ENCODE results near the gene FUOM.
"Not testable (repeated sequence)": the region's sequence is repeated elsewhere in the genome, so short reads cannot be mapped to it uniquely, and the experiment has no call there.

Gene FUOM

GRCh38 chr10:133324857-133325260 lies 33.0 kb downstream of the FUOM start:
- H3K4me1 Mint-ChIP-seq: peaks cover 33% of the 10 kb centered on the region
- no peak overlapping the region for H3K27ac Mint-ChIP-seq
- ATAC-seq: peak; percentile 15
- peak overlapping the region; percentile 88 to 90 for H3K4me3 Mint-ChIP-seq
- H3K27me3 Mint-ChIP-seq: peaks cover 60% of the 10 kb centered on the region
- H3K9me3 Mint-ChIP-seq: no peaks in the 10 kb centered on the region
- DNase-seq: no peak

- DNase-seq (peak; percentile 40 to 67), ATAC-seq (peak; percentile 84)
- Mint-ChIP-seq H3K9me3 (no peaks in the 10 kb centered on the region), H3K27me3 (peaks cover 60% of the 10 kb centered on the region), H3K4me3 (no peak overlapping the region), H3K27ac (no peak overlapping the region), H3K4me1 (peaks cover 30% of the 10 kb centered on the region)
Observed at GRCh38 chr10:133324198-133324792, 33.5 kb downstream of the FUOM start.

- Mint-ChIP-seq H3K27me3 (peaks cover 46% of the 10 kb centered on the region), H3K4me1 (peaks cover 36% of the 10 kb centered on the region)
- not testable (repeated sequence) for DNase-seq, H3K4me3 Mint-ChIP-seq, H3K9me3 Mint-ChIP-seq, ATAC-seq, H3K27ac Mint-ChIP-seq
Observed at GRCh38 chr10:133322064-133322709, 35.6 kb downstream of the FUOM start.

GRCh38 chr10:133320852-133321422 lies 36.9 kb downstream of the FUOM start:
- not testable (repeated sequence) for H3K9me3 Mint-ChIP-seq, DNase-seq, ATAC-seq, H3K27ac Mint-ChIP-seq, H3K4me3 Mint-ChIP-seq
- Mint-ChIP-seq H3K4me1 (peaks cover 33% of the 10 kb centered on the region), H3K27me3 (peaks cover 33% of the 10 kb centered on the region)

- Mint-ChIP-seq H3K4me3 (peak overlapping the region; percentile 74 to 77), H3K27me3 (peaks cover 21% of the 10 kb centered on the region), H3K27ac (no peak overlapping the region), H3K4me1 (peaks cover 31% of the 10 kb centered on the region), H3K9me3 (no peaks in the 10 kb centered on the region)
- ATAC-seq (peak; percentile 96), DNase-seq (peak; percentile 72 to 76)
Observed at GRCh38 chr10:133318494-133319127, 39.2 kb downstream of the FUOM start.

- ATAC-seq: no peak
- H3K9me3 Mint-ChIP-seq: no peaks in the 10 kb centered on the region
- peaks cover 21% of the 10 kb centered on the region for H3K27me3 Mint-ChIP-seq
- H3K4me3 Mint-ChIP-seq: peak overlapping the region in 1 of 2 donors; percentile 6
- no peak for DNase-seq
- peaks cover 31% of the 10 kb centered on the region for H3K4me1 Mint-ChIP-seq
- no peak overlapping the region for H3K27ac Mint-ChIP-seq
Observed at GRCh38 chr10:133316732-133317131, 41.1 kb downstream of the FUOM start.

- no peak for DNase-seq
- no peak overlapping the region for H3K27ac Mint-ChIP-seq
- no peak overlapping the region for H3K4me3 Mint-ChIP-seq
- ATAC-seq: no peak
- H3K9me3 Mint-ChIP-seq: no peaks in the 10 kb centered on the region
- peaks cover 21% of the 10 kb centered on the region for H3K27me3 Mint-ChIP-seq
- H3K4me1 Mint-ChIP-seq: peaks cover 31% of the 10 kb centered on the region
Observed at GRCh38 chr10:133316266-133316665, 41.6 kb downstream of the FUOM start.

GRCh38 chr10:133315847-133316246 lies 42.0 kb downstream of the FUOM start:
- H3K9me3 Mint-ChIP-seq: no peaks in the 10 kb centered on the region
- H3K4me1 Mint-ChIP-seq: peaks cover 31% of the 10 kb centered on the region
- H3K27ac Mint-ChIP-seq: no peak overlapping the region
- no peak overlapping the region for H3K4me3 Mint-ChIP-seq
- DNase-seq (no peak), ATAC-seq (no peak)
- peaks cover 21% of the 10 kb centered on the region for H3K27me3 Mint-ChIP-seq

GRCh38 chr10:133314911-133315310 lies 42.9 kb downstream of the FUOM start:
- no peaks in the 10 kb centered on the region for H3K9me3 Mint-ChIP-seq
- no peak for ATAC-seq
- peaks cover 12% of the 10 kb centered on the region for H3K27me3 Mint-ChIP-seq
- H3K4me3 Mint-ChIP-seq: no peak overlapping the region
- peaks cover 33% of the 10 kb centered on the region for H3K4me1 Mint-ChIP-seq
- no peak for DNase-seq
- no peak overlapping the region for H3K27ac Mint-ChIP-seq

- Mint-ChIP-seq H3K27me3 (no peaks in the 10 kb centered on the region), H3K4me3 (no peak overlapping the region), H3K27ac (peak overlapping the region in 1 of 2 donors; percentile 33), H3K9me3 (no peaks in the 10 kb centered on the region), H3K4me1 (peaks cover 29% of the 10 kb centered on the region)
- ATAC-seq: no peak
- no peak for DNase-seq
Observed at GRCh38 chr10:133313192-133313591, 44.6 kb downstream of the FUOM start.

- no peak for DNase-seq
- no peak for ATAC-seq
- no peak overlapping the region for H3K27ac Mint-ChIP-seq
- no peaks in the 10 kb centered on the region for H3K9me3 Mint-ChIP-seq
- no peak overlapping the region for H3K4me3 Mint-ChIP-seq
- H3K4me1 Mint-ChIP-seq: peaks cover 31% of the 10 kb centered on the region
- no peaks in the 10 kb centered on the region for H3K27me3 Mint-ChIP-seq
Observed at GRCh38 chr10:133312769-133313145, 45.1 kb downstream of the FUOM start.

GRCh38 chr10:133312016-133312768 lies 45.6 kb downstream of the FUOM start:
- ATAC-seq (no peak), DNase-seq (no peak)
- H3K4me1 Mint-ChIP-seq: peaks cover 37% of the 10 kb centered on the region
- no peaks in the 10 kb centered on the region for H3K27me3 Mint-ChIP-seq
- H3K4me3 Mint-ChIP-seq: no peak overlapping the region
- no peaks in the 10 kb centered on the region for H3K9me3 Mint-ChIP-seq
- peak overlapping the region in 1 of 2 donors; percentile 49 for H3K27ac Mint-ChIP-seq

- H3K4me3 Mint-ChIP-seq: no peak overlapping the region
- ATAC-seq (no peak), DNase-seq (no peak)
- H3K27me3 Mint-ChIP-seq: no peaks in the 10 kb centered on the region
- H3K4me1 Mint-ChIP-seq: peaks cover 38% of the 10 kb centered on the region
- no peaks in the 10 kb centered on the region for H3K9me3 Mint-ChIP-seq
- no peak overlapping the region for H3K27ac Mint-ChIP-seq
Observed at GRCh38 chr10:133311570-133311969, 46.2 kb downstream of the FUOM start.

GRCh38 chr10:133310789-133311188 lies 47.0 kb downstream of the FUOM start:
- DNase-seq (no peak), ATAC-seq (no peak)
- no peak overlapping the region for H3K27ac Mint-ChIP-seq
- H3K4me1 Mint-ChIP-seq: peaks cover 34% of the 10 kb centered on the region
- no peaks in the 10 kb centered on the region for H3K27me3 Mint-ChIP-seq
- no peaks in the 10 kb centered on the region for H3K9me3 Mint-ChIP-seq
- H3K4me3 Mint-ChIP-seq: no peak overlapping the region

- H3K27ac Mint-ChIP-seq: no peak overlapping the region
- no peak overlapping the region for H3K4me3 Mint-ChIP-seq
Observed at GRCh38 chr10:133310399-133310755, 47.4 kb downstream of the FUOM start.

More at GRCh38 chr10:133310399-133310755, 47.4 kb downstream of the FUOM start:
- Mint-ChIP-seq H3K27me3 (no peaks in the 10 kb centered on the region), H3K4me1 (peaks cover 38% of the 10 kb centered on the region), H3K9me3 (no peaks in the 10 kb centered on the region)
- ATAC-seq: no peak
- no peak for DNase-seq

All from stimulated activated naive CD8-positive, alpha-beta T cell treated with anti-CD3 and anti-CD28 coated beads, Interleukin-15, amount 100 ng/mL, for 72 hours (primary cell).